GM19193 (cell line): ENCODE results near the gene FBXO22.

Source experiments
- POLR2A ChIP-seq: IDR thresholded peaks from 4 replicates; pipeline ENCODE4 v1.6.1; 2011; ENCODE audit not compliant: insufficient read depth, insufficient read length; ENCODE audit errors: extremely low read depth

The FBXO22 gene

DNA sequence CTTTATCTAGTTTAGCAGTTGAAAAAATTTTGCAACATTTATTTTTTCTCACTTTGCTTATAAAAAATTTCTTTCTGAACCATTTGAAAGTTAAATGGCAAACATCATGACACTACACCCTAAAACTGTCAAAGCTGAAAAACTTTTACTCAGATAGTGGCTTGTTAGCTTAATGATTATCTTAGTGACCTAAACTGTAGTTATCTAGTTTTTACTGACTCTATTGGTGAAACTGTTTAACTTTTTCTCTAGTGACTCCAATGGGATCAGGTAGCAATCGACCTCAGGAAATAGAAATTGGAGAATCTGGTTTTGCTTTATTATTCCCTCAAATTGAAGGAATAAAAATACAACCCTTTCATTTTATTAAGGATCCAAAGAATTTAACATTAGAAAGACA, 13.3 kb downstream of the FBXO22 start:
- no peak for TF ChIP-seq POLR2A

DNA sequence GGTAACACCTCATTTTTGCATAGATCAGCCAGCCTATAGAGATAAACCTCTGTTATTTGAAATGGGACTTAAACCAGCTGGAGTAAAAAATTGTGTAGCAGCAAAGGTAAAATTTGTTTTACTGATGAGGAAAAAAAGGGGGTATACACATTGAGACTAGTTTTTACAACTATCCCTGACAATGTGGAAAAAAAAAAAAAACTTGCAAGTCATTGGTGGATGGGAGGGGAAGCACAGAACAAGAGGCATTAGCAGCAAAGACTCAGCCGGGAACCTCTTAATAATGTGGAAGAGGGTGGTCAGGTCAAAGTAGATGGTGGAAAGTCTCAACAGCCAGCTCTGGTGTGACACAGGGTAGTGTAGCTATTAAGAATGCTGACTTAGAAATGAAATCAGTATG, 14.5 kb downstream of the FBXO22 start:
- TF ChIP-seq POLR2A = no peak

DNA sequence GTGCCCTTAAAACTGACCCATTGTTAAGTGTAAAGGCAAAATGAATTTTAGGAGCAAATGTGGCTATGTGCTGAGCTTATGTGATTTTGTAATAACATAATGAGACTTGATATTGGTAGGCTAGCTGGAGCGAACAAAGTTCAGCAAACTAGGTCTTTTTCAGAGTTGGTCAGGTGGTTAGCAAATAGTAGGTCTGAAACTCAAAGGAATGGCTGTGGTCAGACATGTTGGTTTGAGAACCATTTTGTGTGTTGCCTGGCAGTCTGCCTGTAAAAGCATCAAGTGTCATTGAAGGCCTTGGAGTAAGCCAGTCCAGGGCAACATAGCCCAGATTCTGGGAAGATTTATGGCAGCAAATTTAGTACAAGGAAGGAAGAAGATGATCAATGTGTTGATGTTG, 16.4 kb downstream of the FBXO22 start:
- TF ChIP-seq POLR2A = no peak

DNA sequence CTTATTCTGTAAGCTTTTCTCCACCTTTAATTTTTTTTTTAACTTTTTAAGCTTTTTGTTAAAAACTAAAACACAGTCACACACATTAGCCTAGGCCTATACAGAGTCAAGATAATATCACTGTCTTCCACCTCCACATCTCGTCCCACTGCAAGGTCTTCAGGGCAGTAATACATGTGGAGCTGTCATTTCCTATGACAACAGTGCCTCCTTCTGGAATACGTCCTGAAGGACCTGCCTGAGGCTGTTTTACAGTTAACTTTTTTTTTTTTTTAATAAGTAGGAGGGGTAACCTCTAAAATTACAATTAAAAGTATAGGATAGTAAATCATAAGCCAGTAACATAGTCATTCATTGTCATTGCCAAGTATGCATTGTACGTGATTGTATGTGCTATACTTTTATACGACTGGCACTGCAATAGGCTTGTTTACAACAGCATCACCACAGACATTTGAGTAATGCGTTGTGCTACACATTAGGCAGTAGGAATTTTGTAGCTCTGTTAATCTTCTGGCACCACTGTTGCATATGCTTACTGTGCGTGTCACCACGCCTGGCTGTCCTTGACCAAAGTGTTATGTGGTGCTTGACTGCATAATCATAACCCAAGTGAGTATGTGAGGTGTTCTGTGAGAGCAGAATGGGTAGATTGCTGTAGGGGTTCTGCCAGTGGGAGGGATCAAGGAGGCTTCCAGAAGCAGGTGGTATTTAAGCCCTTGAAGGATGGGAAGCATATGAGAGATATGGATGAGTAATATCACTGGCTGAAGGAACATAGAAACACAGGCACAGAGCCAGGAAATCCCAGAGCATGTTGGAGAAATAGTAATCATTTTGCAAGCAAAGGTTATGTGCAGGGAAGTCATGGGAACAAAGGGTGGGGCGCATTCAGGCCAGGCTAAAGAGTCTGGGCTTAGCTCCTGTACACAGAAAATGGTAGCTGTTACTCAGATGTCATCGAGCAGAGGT, 18.3 kb downstream of the FBXO22 start:
- no peak for TF ChIP-seq POLR2A

DNA sequence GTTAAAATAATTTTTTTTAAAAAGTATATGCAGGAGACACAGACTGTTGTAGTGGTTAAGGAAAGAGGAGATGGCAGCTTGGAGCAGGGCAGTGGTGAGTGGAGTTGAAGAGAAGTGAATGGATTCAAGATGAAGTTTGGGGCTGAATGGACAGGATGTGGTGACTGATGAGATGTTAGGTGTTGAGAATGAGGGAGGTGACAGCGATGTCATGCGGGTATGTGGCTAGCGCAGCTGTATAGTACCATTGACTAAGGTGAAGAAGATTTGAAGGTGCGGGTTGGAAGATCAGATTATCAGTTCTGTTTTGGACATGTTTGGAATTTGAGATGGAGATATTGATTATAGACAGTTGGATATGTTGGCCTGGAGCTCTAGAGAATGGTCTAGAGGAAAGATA, 20.1 kb downstream of the FBXO22 start:
- TF ChIP-seq POLR2A = no peak

DNA sequence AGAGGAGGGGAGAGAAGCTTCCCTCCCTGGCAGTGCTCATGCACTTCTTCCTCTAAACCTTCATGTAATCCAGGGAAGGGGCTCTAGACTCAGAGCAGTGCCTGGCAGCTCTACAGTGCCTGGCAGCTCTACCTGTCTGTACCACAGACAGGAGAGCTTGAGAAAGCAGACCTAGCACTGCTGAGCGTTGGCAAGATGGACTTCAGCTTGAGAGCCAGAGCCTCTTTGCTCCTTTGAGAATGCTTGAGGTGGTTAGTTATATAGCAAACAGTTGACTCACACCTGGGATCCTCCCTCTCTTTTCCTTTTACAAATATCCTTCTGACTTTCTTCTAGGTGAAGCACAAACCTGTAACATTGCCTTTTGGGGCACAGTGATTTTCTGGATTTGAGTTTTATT, 20.9 kb downstream of the FBXO22 start:
- TF ChIP-seq POLR2A = no peak

DNA sequence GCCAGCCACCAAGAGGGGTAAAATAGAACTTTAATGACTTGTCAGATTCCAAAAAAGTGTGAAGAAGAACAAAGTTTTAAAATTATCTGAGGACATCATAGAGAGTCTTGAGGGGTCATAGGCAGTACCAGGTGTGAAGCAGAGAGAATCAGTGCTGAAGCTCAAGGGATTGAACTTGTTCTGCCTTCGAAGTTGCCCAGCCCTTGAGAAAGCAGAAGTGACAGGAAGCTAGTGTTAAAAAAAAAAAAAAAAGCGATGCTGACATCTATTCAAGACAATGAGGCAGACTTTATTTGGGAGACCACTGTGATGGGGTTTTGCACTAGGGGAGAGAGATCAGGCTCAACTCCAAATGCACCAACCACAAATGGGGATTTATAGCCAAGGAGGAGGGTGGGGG, 21.8 kb downstream of the FBXO22 start:
- no peak for TF ChIP-seq POLR2A

DNA sequence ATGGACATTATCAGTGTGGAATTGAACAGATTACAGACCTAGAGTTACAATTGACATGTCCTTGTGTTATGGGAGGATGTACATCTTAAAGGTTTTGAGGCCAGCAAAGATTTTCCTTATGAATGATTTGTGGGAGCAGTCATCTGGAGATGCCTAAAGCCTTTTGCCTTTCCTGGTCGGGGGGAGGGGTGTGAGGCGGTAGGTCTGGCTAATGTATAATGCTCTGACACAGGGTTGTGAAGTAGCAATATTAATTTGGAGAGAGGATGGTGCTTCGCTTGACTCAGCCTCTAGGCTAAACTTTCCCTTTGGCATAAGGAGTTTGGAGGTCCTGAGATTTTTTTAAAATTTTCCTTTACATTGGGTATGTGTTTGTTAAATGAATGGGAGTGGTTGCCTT, 23.3 kb downstream of the FBXO22 start:
- no peak for TF ChIP-seq POLR2A

DNA sequence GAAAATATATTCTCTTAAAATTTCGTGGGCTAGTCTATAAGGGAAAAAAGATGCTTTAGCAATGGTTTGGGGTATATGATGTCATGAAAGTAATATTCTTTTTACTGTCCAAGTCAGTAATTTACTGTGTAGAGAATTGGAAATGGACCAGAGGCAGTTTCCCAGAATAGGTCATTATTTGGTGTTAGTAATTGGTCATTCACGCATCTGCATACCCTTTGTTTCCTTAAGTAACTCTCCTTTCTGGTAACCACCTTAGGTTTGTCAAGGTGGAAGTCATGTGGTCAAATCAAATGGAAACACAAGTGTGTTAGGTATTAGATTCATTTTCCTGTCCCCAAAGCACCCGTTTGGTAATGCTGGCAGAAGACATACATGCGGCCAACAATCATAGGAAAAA, 23.9 kb downstream of the FBXO22 start:
- no peak for TF ChIP-seq POLR2A

DNA sequence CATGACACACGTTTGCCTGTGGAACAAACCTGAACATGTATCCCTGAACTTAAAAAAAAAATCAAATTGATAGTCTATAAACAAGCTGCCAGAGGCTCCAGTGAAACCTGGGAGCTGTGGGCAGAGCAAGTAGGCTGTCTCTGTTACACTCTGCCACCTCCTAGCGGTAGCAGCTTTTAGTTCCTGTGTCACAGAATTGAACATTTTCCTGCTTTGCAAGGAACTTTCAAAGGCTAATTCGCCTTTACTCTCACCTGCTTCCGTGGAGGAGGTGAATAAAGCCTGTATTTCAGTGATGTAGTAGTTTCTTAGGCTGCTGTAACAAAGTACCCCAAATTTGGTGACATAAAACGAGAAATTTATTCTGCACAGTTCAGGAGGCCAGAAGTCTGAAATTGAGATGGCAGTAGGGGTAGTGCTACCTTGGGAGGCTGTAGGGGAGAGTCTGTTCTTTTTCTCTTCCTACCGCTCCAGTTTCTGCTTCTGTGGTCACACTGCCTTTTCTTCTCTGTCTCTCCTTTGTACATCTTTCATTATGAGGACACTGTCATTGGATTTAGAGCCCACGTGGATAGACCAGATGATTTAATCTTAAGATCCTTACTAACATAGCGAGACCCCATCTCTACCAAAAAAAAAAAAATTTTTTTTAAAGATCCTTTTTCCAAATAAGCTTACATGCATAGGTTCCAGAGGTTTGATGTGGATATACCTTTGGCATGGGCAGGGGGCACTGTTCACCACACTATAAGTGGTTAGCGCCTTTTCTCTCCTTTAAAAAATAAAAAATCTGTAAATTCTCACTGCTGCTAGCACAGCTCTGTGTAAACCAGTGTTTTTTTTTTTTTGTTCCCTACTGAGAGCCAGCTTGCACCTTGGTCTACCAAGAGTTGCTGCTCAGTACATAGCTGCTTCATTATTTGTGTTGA, 25.3 kb downstream of the FBXO22 start:
- TF ChIP-seq POLR2A = no peak

DNA sequence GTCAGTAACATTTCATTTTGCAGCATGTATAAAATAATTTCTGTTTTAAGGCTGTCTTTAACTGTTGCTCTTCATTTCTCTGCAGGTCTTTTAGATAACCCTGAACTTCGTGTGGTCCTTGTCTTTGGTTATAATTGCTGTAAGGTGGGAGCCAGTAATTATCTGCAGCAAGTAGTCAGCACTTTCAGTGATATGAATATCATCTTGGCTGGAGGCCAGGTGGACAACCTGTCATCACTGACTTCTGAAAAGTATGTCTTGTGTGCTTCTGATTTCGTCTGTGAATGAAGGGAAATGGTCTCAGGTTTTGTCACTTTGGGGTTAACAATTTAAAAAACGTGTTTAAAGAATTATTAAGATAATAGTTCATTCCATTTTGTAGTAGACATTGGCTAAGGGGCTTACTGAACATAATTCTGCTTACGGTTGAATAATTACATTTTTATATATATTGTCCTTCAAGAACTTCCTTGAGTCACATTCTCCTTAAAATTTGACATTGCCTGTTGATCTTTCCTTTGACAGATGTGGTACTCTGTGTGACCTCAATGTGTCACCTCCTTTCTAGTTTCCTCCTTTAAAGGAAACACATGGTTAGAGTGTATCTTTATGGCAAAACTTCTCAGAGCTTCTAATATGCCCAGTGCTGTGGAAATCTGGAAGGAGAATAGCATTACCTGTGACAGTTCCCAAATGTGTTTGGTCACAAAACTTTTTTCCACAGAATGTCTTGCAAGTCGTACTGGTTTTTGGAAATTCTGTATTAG, 26.3 kb downstream of the FBXO22 start:
- TF ChIP-seq POLR2A = no peak

DNA sequence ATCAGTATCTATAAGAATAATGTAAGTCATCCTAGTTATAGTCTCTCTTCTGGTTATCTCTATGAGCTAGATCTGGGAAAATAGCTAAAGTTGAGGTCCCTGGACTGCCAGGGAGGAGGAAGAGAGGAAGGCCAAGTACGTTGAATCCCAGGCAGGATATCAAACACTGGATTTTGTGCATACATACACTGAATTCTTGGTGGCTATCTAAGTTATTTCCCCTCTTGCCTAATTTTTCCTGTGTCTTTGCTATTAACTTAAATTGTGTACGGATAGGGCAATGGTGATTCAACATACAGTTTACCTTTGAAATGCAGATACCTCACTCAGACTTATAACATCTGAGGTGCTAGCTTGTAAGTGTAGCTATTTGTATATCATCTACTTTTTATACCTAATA, 27.2 kb downstream of the FBXO22 start:
- TF ChIP-seq POLR2A = no peak

DNA sequence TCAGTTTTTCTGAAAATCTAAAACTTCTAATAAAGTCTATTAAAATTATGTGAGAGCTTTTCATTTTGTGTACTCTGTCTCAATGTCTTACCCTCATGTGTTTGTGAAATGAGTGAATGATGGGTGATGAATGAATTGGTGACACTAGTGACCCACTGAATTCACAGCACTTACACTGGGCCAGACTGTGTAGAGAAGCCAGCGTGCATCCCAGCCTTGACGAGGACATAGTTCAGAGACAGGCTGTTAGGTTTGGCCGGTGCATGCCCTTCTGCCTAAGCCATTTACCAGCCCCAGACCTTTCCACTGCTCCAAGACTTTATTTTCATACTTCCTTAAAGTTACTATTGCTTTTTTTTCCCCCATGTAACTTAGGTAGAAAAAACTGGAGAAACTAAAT, 38.8 kb downstream of the FBXO22 start:
- TF ChIP-seq POLR2A = no peak

DNA sequence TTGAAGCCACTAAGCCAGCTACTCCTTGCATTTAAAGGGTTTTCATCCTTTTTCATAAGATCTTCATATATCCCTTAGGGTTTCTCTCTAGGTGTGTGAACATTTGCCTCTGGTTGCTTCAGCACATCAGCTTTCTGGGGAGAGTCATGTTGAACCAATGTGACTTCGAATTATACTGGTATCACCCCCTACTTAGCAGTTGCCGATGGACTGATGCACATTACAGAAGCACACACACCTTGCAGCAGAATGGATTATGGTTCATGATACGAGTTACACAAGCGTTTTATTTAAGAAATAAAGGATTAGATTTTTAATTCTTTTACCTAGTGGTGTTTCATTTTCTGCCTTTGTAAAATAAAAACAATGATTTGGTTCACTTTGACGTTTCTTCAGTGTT, 39.6 kb downstream of the FBXO22 start:
- TF ChIP-seq POLR2A = no peak

DNA sequence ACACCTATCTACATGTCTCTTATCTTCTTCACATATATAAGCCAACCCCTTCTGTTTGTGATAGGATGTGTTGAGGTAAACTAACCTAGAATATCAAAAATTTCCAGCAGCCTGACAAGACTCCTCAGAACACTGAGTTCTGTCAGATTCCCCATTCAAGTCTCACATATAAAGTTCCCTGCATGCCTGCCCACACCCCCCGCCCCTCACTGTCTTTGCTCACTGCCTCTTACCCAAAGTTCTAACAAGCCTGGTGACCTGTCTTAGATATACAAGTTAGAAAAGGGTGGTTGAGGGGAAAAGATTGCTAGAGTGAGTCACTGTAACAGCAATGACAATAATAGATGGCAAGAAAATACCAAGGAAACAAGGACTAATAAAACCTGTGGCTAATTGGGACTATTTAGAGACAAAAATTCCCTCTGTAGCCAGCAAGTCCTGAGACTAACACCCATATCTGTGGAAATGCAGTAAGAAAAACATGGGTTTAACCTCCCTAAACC, 40.1 kb downstream of the FBXO22 start:
- no peak for TF ChIP-seq POLR2A

DNA sequence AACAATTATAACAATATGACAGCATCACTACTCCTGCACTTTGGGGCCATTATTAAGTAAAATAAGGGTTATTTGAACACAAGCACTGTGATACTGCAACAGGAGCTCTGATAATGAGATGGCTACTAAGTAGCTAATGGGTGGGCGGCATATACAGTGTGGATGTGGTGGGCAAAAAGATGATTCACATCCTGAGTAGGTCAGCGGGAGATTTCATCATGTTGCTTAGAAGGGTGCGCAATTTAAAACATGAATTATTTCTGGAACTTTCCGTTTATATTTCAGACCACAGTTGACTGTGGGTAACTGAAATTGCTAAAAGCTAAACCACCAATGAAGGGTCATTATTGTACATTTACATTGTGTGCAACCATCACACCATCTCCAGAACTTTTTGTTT, 42.3 kb downstream of the FBXO22 start:
- no peak for TF ChIP-seq POLR2A

DNA sequence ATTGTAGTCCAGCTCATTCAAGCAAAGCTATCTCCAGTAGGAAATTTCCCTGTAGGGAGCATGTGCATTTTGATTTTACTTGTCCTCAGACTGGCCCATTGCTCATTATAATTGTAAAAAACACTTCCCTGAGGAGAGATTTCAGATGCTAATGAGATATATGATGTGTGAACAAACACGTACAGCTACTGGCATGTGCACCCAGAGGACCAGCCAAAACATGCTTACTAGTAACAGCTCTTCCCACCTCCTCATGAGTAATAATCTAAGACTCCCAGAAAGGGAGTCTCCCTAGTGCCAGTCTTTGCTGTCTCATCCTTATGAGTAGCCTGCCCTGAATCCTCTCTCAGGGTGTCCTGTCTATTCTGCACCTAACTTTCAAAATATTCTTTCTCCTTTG, 43.4 kb downstream of the FBXO22 start:
- TF ChIP-seq POLR2A = no peak
